Measurements from ENCODE around the gene ZHX3.

Gene ZHX3

DNA sequence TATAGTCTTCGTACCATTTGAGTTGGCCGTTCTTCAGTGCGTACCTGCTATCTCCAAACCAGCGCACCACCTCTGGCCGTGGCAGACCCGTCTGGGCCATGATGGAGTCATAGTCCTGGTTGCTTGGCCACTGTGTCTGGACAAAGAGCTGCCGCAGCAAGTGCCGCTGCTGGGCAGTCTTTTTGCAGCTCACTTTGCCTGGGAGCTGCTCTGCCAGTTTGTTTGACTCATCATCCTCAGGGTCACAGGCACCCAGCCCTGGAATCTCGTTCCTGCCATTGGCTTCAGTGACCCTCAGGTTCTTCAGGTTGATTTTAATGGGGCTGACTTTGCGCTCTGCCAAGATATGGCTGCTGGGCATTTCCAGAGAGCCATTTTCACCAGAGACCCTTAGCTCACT is 115.1 kb downstream of the ZHX3 start:
- TF ChIP-seq, protein P1, sequence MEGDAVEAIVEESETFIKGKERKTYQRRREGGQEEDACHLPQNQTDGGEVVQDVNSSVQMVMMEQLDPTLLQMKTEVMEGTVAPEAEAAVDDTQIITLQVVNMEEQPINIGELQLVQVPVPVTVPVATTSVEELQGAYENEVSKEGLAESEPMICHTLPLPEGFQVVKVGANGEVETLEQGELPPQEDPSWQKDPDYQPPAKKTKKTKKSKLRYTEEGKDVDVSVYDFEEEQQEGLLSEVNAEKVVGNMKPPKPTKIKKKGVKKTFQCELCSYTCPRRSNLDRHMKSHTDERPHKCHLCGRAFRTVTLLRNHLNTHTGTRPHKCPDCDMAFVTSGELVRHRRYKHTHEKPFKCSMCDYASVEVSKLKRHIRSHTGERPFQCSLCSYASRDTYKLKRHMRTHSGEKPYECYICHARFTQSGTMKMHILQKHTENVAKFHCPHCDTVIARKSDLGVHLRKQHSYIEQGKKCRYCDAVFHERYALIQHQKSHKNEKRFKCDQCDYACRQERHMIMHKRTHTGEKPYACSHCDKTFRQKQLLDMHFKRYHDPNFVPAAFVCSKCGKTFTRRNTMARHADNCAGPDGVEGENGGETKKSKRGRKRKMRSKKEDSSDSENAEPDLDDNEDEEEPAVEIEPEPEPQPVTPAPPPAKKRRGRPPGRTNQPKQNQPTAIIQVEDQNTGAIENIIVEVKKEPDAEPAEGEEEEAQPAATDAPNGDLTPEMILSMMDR (IDR thresholded peaks at IDR 0.05), result no peak
- H3K4me3 ChIP-seq, result no peak overlapping the region
- DNase-seq (ENCODE audit: low spot score), result no peak
- H3K27ac ChIP-seq, result no peak overlapping the region

DNA sequence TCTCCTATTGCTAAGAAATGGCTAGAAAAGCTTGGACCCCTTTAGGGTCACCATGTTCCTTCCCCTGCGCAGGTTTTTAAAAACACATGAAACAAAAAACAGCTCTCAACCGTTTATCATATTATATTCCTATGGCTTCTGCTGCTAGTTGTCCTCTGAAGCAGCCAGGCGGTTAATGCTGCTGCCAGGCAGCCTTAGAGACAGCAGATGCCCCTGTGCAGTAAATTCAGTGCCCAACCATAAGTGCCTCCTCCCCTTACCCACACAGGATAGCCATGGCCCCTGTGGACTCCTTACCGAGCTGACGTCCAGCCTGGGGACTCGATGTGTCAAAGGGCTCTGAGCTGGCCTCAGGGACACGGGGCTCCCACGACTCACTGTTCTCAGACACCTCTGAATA is 115.8 kb downstream of the ZHX3 start:
- TF ChIP-seq, protein P1 (IDR thresholded peaks at IDR 0.05), result no peak
- DNase-seq (ENCODE audit: low spot score), result no peak
- H3K4me3 ChIP-seq, result no peak overlapping the region
- no peak overlapping the region for H3K27ac ChIP-seq

DNA sequence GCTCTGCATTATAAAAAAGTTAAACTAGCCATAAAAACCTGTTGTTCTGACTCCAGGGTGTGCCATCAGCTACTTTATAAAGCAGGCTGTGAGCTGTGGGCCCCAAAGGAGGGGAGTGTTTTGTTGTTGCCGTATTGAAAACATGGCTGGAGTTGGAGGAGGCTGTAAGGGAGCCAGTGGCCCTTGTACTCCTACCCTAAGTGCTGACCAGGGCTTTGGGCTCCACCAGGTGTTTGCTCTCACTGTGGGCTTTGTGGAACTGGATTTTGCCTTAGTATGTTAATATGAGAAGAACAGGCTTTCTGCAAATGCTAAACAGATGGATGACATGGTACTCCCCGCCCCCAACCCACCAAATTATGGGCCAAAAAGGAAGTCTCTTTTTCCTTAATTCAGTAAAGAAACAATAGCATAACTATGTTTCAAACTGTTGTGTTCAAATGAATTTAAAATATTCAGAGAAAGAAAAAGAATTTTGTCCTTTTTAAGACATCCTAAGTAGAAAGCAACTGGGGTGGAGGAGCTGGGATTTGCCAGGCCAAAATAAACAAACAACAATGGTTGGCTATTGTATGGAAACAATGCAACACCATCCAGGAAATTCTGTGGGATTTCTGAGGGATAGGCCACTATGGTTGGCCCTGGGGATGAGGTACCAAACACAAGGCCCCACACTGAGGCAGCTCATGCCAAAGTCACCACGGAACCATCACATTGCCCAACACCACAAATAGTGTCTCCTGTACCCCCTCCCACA is 116.9 kb downstream of the ZHX3 start:
- TF ChIP-seq, protein P1 (IDR thresholded peaks at IDR 0.05), result no peak
- H3K4me3 ChIP-seq, result no peak overlapping the region
- no peak overlapping the region for H3K27ac ChIP-seq
- DNase-seq (ENCODE audit: low spot score), result no peak

GRCh38 chr20:41198443-41198842 is 119.1 kb downstream of the ZHX3 start:
- no peak for DNase-seq (ENCODE audit: low spot score)
- Histone ChIP-seq H3K27ac (no peak overlapping the region), H3K4me3 (no peak overlapping the region)
- TF ChIP-seq, protein P1 (IDR thresholded peaks at IDR 0.05), result no peak

- Histone ChIP-seq H3K27ac (no peak overlapping the region), H3K4me3 (no peak overlapping the region)
- no peak for DNase-seq (ENCODE audit: low spot score)
- TF ChIP-seq, protein P1 (IDR thresholded peaks at IDR 0.05), result no peak
These were observed 120.8 kb downstream of the ZHX3 start for GRCh38 chr20:41196653-41197225.

GRCh38 chr20:41192575-41192974 is 125.0 kb downstream of the ZHX3 start:
- DNase-seq (ENCODE audit: low spot score), result no peak
- no peak overlapping the region for H3K4me3 ChIP-seq
- no peak overlapping the region for H3K27ac ChIP-seq
- TF ChIP-seq, protein P1 (IDR thresholded peaks at IDR 0.05), result no peak

Data from coronary artery (tissue), 2 donors.